CD4-positive, alpha-beta T cell treated with Interleukin-2 at 100 ng/mL for 4 hours (primary cell): ENCODE data around the gene SPATA9.
"Not testable (repeated sequence)": the region's sequence is repeated elsewhere in the genome, so short reads cannot be mapped to it uniquely, and the experiment has no call there.

ENCODE experiments used
- DNase-seq: peaks from one replicate; pipeline ENCODE4 v3.0.0-alpha.2; 2020; ENCODE audit warnings: low spot score

SPATA9 gene

DNA sequence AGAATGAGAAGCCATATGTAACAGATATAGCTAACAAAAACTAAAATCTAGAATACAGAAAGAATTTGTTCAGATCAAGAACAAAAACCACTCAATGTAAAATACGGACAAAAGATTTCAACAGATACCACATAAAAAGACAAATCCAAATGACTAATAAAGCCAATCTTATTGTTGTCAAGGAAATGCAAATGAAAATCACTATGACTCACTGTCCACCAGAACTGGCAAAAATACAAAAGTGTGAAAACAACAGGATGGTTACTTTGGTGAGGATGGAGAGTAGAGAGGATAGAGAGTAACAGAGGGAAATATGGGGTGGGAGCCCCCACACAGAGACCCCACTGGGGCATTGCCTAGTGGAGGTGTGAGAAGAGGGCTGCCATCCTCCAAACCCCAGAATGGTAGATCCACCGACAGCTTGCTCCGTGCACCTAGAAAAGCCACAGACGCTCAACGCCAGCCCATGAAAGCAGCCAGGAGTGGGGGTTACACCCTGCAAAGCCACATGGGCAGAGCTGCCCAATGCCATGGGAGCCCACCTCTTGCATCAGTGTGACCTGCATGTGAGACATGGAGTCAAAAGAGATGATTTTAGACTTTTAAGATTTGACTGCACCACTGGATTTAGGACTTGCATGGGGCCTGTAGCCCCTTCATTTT lies 33.1 kb upstream of the SPATA9 start:
- no peak for DNase-seq

DNA sequence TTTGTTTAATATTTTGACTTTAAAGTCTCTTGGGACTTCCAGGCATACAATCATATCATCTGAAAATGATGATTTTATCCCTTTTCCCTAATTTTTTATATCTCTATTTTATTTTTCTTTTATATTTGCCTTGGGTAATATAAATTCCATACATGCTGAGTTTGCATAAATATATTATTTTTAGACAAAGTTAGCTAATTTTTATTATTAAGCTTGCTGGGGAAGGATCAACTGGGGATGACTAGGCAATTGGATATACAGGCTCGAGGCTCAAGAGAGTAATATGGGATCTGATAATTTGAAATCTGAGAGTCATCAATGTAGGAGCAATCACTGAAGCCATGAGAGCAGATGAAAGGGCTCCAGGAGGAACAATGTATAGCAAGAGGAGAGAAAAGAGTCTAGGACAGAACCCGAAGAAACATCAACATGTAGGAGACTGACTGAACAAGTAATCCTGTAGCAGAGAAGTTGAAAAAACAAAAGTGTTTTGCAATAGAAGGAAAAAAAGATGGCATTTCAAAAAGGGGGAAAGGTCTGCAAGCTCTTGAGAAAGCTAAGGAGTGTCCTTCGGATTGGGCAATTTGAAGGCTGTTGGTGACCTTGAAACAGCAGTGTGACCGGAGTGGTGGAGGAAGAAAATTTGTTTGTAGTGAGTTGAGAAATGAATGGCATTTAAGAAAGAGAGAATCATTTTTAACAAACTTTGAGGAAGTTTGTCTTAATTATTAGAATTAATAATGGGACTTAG lies 31.3 kb upstream of the SPATA9 start:
- DNase-seq: no peak

DNA sequence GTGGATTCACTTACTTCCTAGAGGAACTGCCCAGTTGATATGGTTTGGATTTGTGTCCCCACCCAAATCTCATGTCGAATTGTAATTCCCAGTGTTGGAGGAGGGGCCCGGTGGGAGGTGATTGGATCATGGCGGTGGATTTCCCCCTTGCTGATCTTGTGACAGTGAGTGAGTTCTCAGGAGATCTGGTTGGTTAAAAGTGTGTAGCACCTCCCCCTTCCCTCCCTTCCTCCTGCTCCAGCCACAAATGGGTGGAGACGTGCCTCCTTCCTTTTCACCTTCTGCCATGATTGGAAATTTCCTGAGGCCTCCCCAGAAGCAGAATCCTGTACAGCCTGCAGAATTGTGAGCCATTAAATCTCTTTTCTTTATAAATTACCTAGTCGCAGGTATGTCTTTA lies 30.5 kb upstream of the SPATA9 start:
- not testable (repeated sequence) for DNase-seq

DNA sequence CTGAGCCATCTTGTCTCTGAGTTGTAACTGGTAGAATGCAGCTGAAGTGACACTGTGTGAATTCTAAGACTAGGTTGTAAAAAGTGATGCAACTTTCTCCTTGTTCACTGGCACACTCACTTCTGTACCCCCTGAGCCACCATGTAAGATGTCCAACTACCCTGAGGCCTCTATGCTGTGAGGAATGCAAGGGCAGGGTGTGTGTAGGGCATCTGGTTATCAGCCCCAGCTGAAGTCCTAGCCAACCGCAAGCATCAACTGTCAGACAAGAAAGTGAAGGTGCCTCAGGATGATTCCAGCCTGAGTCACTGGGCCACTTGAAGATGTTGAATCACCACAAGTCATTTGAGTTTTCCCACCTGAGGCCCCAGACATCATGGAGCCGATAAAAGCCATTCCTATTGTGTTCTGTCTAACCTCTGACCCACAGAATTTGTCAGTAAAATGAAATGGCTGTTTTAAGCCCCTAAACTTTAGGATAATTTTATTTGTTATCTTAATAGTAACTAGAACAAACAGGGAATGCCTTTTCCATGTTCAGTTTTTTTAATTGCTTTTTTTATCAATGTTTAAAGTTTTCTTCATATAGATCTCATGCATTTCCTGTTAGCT lies 29.7 kb upstream of the SPATA9 start:
- no peak for DNase-seq

DNA sequence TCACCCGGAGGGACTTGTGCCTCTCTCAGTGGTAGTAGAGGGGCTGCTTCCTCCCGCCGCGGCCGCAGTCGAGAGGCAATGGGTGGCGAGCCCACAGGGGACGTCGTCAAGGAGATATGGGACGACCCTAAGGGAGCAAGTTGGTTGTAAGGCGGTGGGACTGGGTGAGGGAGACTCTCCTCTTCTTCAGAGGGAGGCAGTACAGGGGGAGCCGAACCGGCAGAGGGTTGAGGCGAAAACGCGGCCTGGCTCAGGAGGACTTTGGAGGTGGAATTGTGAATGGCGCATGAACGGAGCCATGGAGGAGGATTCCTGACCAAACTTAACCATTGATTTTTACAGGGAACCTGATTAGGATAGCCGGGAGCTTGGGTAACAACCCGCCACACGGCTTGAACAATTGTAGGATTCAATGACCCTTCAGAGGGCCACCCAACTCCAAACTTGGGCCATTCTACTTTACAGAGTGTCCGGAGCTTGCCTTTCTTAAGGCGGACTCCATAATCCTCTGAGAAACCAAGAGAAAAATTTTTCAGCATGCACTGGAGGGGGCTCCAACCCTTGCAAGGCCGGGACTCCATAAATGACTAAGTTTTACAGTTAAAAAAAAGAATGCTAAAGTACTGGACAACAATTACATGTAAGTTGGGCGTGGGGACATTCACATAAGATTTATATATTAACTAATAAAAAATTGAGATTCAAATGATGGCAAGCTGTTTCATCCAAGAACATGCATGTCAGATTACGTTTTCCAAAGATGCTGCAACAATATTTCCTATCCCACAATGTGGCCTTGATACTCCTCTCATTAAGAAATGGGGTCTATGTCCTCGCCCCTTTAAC lies 28.9 kb upstream of the SPATA9 start:
- no peak for DNase-seq

DNA sequence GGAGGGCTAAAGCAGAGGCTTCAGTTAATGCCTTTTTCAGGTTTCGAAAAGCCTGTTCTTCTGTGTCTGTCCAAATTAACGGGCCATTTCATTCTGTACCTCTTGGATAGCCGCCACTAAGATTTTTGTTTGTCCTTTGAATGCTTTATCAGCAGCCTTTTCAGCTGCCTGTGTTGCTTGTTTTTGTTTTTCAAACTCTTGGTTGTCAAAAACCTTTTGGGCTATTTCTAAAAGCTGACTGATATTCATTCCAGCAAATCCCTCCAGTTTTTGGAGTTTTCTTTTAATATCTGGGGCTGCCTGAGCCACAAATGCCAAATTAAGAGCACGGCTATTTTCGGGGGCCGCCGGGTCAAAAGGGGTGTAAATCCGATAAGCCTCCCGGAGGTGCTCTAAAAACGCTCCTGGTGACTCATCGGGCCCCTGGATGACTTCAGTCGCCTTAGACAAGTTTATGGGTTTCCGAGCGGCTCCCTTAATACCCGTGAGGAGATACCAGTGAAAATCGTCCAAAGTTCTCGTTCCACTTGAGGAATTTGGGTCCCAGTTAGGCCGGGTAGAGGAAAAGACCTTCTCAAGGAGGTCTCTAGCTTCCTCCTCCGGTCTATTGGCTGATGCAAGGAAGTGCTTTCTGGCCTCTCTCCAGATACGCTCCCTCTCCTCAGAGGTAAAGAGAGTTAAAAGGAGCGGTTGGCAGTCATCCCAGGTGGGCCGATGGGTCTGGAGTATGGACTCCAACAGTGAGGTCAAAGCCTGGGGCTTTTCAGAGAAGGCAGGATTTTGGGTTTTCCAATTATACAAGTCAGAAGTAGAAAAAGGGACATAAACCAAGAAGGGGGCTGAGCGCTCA lies 28.1 kb upstream of the SPATA9 start:
- DNase-seq: not testable (repeated sequence)

DNA sequence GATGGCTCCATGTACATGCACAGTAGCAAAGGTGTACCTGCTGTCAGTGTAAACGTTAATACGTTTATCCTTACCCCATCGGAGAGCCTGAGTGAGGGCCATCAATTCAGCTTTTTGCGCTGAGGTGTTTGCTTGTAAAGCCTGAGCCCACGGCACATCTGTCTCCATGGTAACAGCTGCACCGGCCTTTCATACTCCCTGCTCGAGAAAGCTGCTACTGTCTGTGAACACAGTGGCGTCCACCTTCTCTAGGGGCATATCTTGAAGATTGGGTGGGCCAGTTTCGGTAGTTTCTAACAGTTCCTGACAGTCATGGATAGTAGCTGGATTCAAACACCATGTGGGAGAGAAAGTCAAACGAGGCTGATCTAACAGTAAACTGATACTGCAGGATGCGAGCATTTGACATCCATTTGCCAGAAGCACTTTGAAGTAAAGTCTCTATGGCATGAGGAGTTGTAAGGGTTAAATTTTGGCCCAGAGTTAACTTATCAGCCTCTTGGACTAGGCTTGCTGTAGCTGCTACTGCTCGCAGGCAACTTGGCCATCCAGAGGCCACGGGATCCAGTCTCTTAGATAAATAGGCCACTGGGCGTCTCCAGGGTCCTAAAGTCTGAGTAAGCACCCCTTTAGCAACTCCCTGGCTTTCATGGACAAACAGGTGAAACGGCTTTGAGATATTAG lies 27.3 kb upstream of the SPATA9 start:
- DNase-seq: no peak

DNA sequence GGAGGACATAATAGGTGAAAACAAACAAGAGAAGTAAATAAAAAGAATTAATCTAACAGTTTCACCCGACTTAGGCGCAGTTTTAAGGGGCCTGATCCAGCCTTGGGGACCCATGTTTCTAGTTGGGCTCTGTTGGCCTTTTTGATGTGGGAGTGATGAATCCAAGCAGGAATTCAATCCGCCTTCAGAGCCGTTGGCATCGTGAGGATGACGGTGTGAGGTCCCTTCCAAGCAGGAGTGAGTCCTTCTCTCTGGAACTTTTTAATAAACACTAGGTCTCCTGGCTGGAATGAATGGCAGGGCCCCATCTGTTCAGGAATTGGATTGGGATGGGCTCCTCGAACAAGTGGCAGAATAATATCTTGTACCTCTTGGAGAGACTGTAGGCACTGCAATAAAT lies 26.1 kb upstream of the SPATA9 start:
- DNase-seq: no peak

DNA sequence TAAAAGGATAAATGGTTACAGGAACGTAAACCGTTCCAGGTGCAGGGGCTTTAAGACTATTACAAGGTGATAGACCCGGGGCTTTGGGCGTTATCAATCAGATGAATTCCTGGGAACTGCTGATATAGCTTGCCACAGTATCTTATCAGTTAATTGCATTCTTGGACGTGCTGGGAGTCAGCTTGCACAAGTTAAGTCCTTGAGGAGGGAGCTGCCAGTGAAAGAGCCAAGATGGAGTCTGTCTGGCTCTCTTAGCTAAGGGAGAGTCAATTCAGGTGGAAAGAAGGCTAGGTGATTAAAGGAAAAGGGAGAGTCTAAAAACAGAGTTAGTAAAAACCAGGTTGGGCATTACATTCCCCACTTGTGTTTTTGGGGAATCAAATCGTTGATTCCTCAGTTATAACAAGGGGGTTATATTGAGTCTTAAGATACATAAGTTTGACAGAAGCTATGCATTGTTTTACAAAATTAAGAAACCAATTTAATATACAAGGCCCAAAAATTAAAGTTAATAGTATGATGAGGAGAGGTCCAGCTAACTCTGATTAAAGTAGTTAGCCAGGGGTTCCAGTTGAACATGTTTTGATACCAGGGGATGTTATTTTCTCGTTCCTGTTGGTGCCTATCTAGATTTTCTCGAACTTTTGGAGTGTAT lies 24.9 kb upstream of the SPATA9 start:
- not testable (repeated sequence) for DNase-seq

DNA sequence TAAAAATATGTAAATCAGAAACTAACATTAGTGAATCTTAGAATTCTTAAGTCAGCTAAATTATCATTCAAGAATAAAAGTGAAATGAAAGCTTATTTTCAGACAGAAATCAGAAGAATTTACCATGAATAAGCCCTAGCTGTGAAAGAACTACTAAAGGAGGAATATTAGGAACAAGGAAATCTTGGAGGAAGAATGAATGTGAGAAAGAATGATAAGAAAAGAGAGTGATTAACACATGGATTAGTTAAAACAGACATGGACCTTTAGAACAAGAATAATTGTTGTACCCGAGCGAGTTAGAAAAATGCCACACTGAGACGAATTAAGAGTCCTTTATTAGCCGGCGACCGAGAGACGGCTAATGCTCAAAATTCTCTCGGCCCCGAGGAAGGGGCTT lies 24.3 kb upstream of the SPATA9 start:
- DNase-seq: no peak

DNA sequence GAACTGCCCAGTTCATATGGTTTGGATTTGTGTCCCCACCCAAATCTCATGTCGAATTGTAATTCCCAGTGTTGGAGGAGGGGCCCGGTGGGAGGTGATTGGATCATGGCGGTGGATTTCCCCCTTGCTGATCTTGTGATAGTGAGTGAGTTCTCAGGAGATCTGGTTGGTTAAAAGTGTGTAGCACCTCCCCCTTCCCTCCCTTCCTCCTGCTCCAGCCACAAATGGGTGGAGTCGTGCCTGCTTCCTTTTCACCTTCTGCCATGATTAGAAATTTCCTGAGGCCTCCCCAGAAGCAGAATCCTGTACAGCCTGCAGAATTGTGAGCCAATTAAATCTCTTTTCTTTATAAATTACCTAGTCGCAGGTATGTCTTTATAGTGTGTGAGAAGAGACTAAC lies 23.4 kb upstream of the SPATA9 start:
- DNase-seq: not testable (repeated sequence)

DNA sequence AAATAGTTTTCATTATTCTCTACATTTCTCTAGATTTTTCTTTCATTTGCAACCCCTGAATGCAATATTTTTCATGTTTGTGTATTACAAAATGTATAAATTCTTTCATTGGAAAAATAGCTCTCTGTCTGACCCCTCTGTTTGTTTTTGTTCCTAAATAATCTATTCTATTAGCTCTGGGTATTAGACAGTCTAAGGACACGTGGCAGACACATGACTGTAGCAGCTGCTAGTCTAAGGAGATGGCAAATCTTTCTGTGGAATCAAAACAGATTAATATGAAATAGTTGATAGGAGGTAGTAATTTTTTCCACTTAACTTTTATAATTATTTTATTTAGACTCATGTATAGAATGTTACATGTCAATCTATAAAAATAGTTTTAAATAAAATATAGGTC lies 21.4 kb upstream of the SPATA9 start:
- DNase-seq: no peak

DNA sequence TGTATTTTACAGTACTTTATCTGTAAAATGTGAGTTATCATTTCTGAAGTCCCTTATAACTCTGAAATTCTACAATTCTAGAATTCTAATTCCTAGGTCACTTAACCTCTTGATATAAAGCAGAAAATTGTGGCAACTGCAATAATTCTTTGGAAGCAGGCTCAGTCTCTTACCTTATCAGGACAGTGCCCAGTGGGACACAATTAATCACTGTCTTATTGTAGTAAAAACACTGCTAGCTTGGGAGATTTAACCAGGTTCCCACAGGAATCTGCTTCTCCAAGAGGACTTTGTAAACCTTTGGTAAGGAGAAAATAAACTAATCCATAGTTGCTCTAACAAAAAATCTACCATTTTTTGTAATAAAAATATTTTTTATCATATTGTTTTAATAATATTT lies 18.3 kb upstream of the SPATA9 start:
- no peak for DNase-seq

DNA sequence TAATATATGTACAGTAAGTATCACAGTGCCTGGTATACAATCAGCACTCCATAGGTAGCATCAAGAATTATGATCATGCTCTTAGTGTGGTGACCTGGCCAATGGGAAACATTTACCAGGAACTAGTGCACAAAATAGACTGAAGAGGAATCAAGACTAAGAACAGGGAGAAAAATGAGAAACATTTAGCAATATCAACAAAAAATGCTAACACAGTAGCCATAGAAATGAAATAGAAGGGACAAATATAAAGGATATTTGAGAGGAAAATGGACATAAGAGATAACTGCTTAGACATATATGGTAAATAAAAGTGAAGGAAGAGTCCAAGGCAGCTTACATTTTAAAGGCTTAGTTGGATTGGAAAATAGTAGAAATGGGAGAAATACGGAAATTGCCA lies 16.5 kb upstream of the SPATA9 start:
- DNase-seq: no peak

DNA sequence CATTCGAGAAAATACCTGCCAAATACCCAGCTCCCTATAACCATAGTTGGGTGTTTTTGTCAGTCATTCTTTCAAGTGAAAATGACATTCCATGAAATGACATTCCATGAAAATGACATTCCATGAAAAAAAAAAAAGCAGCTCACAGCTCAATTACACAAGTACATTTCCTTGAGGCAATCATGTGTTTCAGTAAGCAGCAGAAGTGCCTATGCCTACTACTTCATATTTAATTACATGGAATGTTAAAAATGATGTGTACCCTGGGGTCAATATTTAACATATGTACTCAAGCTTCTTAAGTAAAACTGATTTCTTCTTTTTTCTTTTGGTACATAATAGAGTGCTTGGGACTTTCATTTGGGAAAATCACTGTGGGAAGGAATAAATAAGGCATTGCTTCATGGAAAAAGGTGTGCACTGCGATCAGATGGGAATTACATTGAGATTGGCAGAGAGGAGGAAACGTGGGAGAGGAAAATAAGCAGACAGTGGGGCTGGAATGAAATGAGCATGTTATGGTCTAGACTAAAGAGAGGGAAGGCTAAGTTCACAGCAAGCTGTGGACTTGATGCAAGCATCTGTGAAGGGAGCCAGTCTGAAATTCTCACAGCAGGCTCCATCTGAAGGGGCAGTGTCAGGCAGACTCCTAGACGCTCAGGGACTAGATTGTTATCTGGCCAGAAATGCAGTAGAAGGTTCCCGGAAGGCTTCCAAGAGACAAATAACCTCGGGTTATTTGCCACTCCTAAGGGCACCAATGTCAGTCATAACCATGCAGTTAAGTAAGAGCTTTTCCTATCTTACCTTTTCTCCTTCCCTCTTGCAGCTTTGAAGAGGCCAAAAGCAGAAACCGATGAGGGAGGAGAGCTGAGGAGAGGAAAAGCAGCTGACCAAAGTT lies 15.2 kb upstream of the SPATA9 start:
- no peak for DNase-seq

DNA sequence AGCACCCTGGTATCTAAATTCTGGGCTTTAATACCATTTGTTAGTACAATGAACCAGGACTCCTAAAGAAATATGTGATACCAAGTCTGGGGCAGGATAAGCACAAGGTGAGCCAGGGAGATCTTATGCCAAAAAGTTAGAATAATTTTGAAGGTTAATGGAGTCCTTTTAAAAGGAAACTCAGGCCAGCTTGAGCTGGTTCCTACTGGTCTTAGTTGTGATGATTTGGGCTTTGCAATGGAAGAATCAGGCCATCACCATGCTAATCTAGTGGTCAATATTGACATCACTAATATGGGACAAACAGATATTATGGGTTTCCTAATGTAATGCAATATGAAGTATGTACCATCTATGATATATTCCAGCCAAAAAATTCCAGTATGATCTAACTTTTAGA lies 7.5 kb upstream of the SPATA9 start:
- DNase-seq: no peak

DNA sequence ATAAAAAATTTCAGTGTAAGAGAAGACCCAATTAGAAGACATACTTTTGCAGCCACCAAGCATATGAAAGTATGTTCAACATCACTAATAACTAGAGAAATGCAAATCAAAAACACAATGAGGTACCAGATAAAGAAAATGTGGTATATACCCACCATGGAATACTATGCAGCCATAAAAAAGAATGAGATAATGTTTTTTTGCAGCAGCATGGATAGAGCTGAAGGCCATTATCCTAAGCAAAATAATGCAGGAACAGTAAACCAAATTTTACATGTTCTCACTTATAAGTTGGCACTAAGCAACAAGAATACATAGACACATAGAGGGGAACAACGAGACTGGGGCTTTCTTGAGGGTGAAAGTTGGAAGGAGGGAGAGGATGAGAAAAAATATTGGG lies 6.9 kb upstream of the SPATA9 start:
- no peak for DNase-seq

DNA sequence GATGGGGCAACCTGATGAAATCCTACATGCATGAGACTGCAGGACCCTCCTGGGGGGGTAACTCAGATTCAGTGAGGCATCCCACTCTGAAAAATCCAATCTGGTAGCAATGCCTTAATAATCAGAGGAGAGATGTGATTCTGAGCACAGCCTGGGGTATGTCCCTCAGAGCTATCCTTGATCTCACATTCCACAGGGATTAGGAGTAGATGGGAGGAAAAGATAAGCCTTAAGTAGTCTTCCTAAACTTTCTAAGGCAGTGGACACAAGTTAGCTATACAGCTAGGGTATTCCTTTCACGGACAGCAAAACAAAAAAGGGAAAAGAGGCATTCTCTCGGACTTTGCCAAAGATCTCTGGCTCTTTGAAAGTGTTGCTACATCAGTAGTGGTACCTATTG lies 3.9 kb upstream of the SPATA9 start:
- no peak for DNase-seq

DNA sequence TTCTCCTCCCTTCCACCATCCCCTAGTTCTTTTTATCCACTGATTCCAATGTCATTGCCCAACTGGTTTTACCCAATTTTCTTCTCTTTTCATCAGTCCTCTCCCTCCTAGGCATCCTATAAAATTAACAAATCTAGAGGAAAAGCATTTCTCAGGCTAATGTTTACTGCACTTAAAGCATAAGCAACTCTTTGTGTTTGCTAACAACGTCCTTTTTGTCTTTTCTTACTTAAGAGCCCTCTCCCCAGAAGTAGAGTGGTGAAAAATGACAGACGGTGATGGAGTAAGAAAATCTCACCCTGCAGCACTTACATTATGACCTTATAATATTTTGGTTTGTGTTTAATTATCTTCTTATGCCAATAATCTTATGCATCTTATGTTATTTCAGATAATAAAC lies 1.6 kb upstream of the SPATA9 start:
- DNase-seq: no peak
